ENCODE measurements around the gene ERO1B.
"Not testable (repeated sequence)": the region's sequence is repeated elsewhere in the genome, so short reads cannot be mapped to it uniquely, and the experiment has no call there.

Gene ERO1B

DNA sequence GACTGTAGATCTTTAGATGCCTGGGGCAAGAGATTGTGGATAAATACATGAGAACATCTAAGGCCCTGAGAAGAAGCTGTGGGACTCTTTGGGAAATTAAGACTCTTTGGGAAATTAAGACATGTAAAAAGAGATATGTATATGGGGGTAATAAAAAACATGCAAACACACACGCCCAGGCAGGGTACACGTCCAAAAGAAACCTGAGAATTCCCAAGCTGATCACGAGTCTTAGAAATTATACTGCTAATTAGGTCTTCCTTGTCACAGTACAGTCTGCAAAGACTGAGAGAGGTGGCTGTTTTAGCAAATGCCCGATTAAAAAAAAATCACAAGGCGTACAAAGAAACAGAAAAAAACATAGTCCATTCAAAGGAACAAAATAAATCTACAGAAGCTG, 39.3 kb upstream of the ERO1B start:
- TF ChIP-seq MYC (IDR thresholded peaks at IDR 0.05; ENCODE audit: low read depth, low read length) (no peak), POLR2A (IDR thresholded peaks at IDR 0.05; ENCODE audit: extremely low read depth, insufficient read length) (no peak)
- no peak overlapping the region for H3K4me3 ChIP-seq (ENCODE audit: low read depth, low read length)

DNA sequence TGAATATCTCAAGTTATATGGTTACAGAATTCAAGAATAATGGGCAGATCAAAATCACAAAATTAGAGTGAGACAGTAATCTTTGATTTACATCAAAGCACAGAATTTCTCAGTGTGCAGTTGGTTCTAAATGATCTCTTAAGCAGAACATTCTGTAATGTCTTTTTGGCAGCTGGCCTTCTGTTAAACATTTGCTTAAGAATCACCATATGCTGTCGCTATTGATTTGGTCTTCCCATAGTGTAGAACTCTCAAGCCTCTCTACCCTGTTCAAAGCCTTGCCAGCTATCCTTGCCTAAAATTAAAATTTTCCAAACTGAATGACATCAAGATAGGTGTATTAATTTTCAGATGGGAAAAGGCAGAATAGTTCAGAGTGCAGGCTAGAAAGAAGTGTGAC, 38.9 kb upstream of the ERO1B start:
- no peak for TF ChIP-seq MYC (IDR thresholded peaks at IDR 0.05; ENCODE audit: low read depth, low read length)
- TF ChIP-seq, protein P1, sequence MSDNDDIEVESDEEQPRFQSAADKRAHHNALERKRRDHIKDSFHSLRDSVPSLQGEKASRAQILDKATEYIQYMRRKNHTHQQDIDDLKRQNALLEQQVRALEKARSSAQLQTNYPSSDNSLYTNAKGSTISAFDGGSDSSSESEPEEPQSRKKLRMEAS (IDR thresholded peaks at IDR 0.05; ENCODE audit: low read depth, low read length), result no peak
- no peak for DNase-seq (ENCODE audit: low read depth)
- H3K4me3 ChIP-seq (ENCODE audit: low read depth, low read length), result no peak overlapping the region

More for the DNA sequence above, 39.3 kb upstream of the ERO1B start:
- no peak for DNase-seq (ENCODE audit: low read depth)

DNA sequence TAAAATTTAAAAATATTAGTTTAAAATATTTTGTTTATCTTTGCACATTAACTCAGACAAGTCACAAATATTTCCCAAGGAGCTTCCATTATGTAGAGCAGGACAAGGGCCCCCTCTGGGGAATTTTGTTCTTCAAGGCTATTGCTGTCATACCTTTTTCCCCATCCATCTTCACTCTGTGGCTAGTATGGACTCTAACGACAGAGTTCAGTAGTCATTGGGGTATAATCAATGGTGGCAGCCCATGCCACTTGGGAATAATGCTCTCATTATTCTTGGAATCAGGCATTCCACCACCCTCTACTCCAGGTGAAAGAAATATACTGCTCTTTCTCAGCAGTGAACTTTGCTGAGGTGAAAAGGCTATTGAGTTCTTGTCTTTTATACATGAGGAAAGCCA, 38.5 kb upstream of the ERO1B start:
- H3K4me3 ChIP-seq (ENCODE audit: low read depth, low read length), result no peak overlapping the region
- DNase-seq (ENCODE audit: low read depth), result no peak
- TF ChIP-seq, protein P1 (IDR thresholded peaks at IDR 0.05; ENCODE audit: low read depth, low read length), result no peak
- TF ChIP-seq POLR2A (IDR thresholded peaks at IDR 0.05; ENCODE audit: extremely low read depth, insufficient read length), result no peak
- TF ChIP-seq MYC (IDR thresholded peaks at IDR 0.05; ENCODE audit: low read depth, low read length), result no peak
- TF ChIP-seq, protein P2, sequence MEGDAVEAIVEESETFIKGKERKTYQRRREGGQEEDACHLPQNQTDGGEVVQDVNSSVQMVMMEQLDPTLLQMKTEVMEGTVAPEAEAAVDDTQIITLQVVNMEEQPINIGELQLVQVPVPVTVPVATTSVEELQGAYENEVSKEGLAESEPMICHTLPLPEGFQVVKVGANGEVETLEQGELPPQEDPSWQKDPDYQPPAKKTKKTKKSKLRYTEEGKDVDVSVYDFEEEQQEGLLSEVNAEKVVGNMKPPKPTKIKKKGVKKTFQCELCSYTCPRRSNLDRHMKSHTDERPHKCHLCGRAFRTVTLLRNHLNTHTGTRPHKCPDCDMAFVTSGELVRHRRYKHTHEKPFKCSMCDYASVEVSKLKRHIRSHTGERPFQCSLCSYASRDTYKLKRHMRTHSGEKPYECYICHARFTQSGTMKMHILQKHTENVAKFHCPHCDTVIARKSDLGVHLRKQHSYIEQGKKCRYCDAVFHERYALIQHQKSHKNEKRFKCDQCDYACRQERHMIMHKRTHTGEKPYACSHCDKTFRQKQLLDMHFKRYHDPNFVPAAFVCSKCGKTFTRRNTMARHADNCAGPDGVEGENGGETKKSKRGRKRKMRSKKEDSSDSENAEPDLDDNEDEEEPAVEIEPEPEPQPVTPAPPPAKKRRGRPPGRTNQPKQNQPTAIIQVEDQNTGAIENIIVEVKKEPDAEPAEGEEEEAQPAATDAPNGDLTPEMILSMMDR (IDR thresholded peaks at IDR 0.05; ENCODE audit: low read depth, low read length), result no peak

- no peak overlapping the region for H3K4me3 ChIP-seq (ENCODE audit: low read depth, low read length)
- no peak for DNase-seq (ENCODE audit: low read depth)
- no peak for TF ChIP-seq MYC (IDR thresholded peaks at IDR 0.05; ENCODE audit: low read depth, low read length)
- no peak for TF ChIP-seq POLR2A (IDR thresholded peaks at IDR 0.05; ENCODE audit: extremely low read depth, insufficient read length)
- TF ChIP-seq, protein P1 (IDR thresholded peaks at IDR 0.05; ENCODE audit: low read depth, low read length), result no peak
- TF ChIP-seq, protein P2 (IDR thresholded peaks at IDR 0.05; ENCODE audit: low read depth, low read length), result no peak
These were observed 34.7 kb upstream of the ERO1B start for GRCh38 chr1:236316437-236316836.

DNA sequence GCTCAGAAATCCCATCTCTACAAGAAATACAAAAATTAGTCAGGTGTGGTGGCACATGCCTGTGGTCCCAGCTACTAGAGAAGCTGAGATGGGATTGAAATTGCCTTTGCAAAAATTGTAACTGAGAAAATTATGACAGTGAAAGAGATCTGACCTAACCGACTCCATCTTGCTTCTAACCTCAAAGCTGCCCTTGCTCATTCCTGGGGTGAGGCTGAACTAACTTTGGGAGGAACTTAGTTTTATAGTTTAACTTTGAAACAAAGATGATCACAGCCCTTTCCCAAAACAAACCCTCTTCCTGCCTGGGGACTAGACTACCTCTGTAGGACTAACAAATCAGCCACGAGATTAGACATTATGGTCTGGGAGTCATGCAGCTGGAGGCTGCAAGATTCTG, 33.8 kb upstream of the ERO1B start:
- H3K4me3 ChIP-seq (ENCODE audit: low read depth, low read length), result no peak overlapping the region
- TF ChIP-seq, protein P2 (IDR thresholded peaks at IDR 0.05; ENCODE audit: low read depth, low read length), result no peak
- TF ChIP-seq MYC (IDR thresholded peaks at IDR 0.05; ENCODE audit: low read depth, low read length) (no peak), POLR2A (IDR thresholded peaks at IDR 0.05; ENCODE audit: extremely low read depth, insufficient read length) (no peak)
- TF ChIP-seq, protein P1 (IDR thresholded peaks at IDR 0.05; ENCODE audit: low read depth, low read length), result no peak
- no peak for DNase-seq (ENCODE audit: low read depth)

DNA sequence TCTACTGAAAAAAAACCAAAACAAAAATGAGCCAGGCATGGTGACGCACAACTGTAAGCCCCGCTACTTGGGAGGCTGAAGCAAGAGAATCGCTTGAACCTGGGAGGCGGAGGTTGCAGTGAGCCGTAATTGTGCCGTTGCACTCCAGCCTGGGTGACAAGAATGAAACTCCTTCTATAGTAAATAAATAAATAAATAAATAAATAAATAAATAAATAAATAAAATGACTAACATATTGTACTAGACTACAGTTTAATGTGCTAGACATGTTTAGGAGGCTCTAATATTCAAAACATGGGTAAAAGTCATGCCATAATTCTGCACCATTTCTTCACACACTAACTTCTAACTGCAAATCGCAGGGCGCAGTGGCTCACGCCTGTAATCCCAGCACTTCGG, 33.3 kb upstream of the ERO1B start:
- no peak overlapping the region for H3K4me3 ChIP-seq (ENCODE audit: low read depth, low read length)
- TF ChIP-seq, protein P2 (IDR thresholded peaks at IDR 0.05; ENCODE audit: low read depth, low read length), result no peak
- TF ChIP-seq POLR2A (IDR thresholded peaks at IDR 0.05; ENCODE audit: extremely low read depth, insufficient read length) (no peak), MYC (IDR thresholded peaks at IDR 0.05; ENCODE audit: low read depth, low read length) (no peak)
- TF ChIP-seq, protein P1 (IDR thresholded peaks at IDR 0.05; ENCODE audit: low read depth, low read length), result no peak
- DNase-seq (ENCODE audit: low read depth), result no peak

DNA sequence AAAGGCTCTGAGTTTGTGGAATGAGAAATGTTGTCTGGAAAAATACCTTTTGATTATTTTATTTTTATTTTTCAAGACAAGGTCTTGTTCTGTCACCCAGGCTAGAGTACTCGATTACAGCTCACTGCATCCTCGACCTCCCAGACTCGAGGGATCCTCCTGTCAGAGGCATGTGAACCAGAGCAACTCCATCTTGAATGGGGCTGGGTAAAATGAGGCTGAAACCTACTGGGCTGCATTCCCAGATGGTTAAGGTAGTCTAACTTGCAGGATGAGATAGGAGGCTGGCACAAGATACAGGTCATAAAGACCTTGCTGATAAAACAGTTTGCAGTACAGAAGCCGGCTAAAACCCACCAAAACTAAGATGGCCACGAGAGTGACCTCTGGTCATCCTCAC, 32.3 kb upstream of the ERO1B start:
- not testable (repeated sequence) for DNase-seq (ENCODE audit: low read depth); H3K4me3 ChIP-seq (ENCODE audit: low read depth, low read length)
